SU-DHL-6 (cell line): Measurements from ENCODE around the gene GAB4.
"Not testable (repeated sequence)": the region's sequence is repeated elsewhere in the genome, so short reads cannot be mapped to it uniquely, and the experiment has no call there.

ENCODE experiments used
- H2AFZ ChIP-seq: fragments of 200-600 bp; sonication (generic); 2 replicates; pipeline ENCODE4 v1.6.1; 2014; ENCODE audit warnings: low read depth, mild to moderate bottlenecking, moderate library complexity, mixed read lengths, antibody characterized with exemption, low read length; ENCODE audit not compliant: severe bottlenecking
- H3F3A ChIP-seq: fragments of 200-600 bp; shearing (Covaris generic); 2 replicates; pipeline ENCODE4 v1.6.0; 2016; ENCODE audit warnings: antibody characterized with exemption, mild to moderate bottlenecking; ENCODE audit not compliant: insufficient read depth
- H3K27ac ChIP-seq: fragments of 200-600 bp; sonication (generic); 2 replicates; pipeline ENCODE4 v1.5.1; 2016; ENCODE audit warnings: low read depth, mild to moderate bottlenecking, low read length, moderate library complexity, mixed read lengths
- H3K27me3 ChIP-seq: fragments of 200-600 bp; sonication (generic), shearing (Covaris generic); 2 replicates; pipeline ENCODE4 v1.6.0; 2014; ENCODE audit warnings: mild to moderate bottlenecking, low read length
- H3K36me3 ChIP-seq: fragments of 200-600 bp; sonication (generic); 2 replicates; pipeline ENCODE4 v1.6.1; 2014; ENCODE audit warnings: mild to moderate bottlenecking, low read length, mixed read lengths
- H3K4me2 ChIP-seq: fragments of 300-600, 200-600 bp; shearing (Covaris generic), sonication (generic); 2 replicates; pipeline ENCODE4 v1.6.0; 2014; ENCODE audit warnings: low read length, low read depth, mild to moderate bottlenecking; ENCODE audit not compliant: poor library complexity, severe bottlenecking
- H3K4me3 ChIP-seq: fragments of 200-600 bp; sonication (generic); 2 replicates; pipeline ENCODE4 v1.5.1; 2014; ENCODE audit warnings: antibody characterized with exemption, low read length, mild to moderate bottlenecking, mixed read lengths; ENCODE audit not compliant: insufficient read depth, poor library complexity, severe bottlenecking
- H3K79me2 ChIP-seq: fragments of 200-600 bp; sonication (generic); 2 replicates; pipeline ENCODE4 v1.6.1; 2014; ENCODE audit warnings: mild to moderate bottlenecking, low read length, moderate library complexity; ENCODE audit not compliant: insufficient read depth
- H3K9ac ChIP-seq: fragments of 200-600 bp; sonication (generic); 2 replicates; pipeline ENCODE4 v1.7.0; 2014; ENCODE audit warnings: mild to moderate bottlenecking, low read length
- H3K9me2 ChIP-seq: fragments of 200-600 bp; sonication (generic); replicated peaks from 2 replicates; pipeline ENCODE4 v1.6.1; 2014; ENCODE audit warnings: low read length; ENCODE audit not compliant: insufficient read depth
- H3K9me3 ChIP-seq: fragments of 200-600 bp; sonication (generic); 2 replicates; pipeline ENCODE4 v1.6.1; 2014; ENCODE audit warnings: low read length, mixed read lengths; ENCODE audit not compliant: insufficient read depth
- H4K20me1 ChIP-seq: fragments of 200-600 bp; sonication (generic); 2 replicates; pipeline ENCODE4 v1.6.1; 2014; ENCODE audit warnings: low read depth, mild to moderate bottlenecking, antibody characterized with exemption, low read length, moderate library complexity, mixed read lengths
- CTCF ChIP-seq: fragments of 200-600 bp; sonication (generic); IDR thresholded peaks from one replicate; pipeline ENCODE4 v1.5.1; 2017; ENCODE audit warnings: antibody characterized with exemption, mild to moderate bottlenecking, low read length, moderate library complexity; ENCODE audit not compliant: insufficient read depth, poor library complexity, severe bottlenecking
- EZH2phosphoT487 ChIP-seq: fragments of 200-600 bp; sonication (generic), shearing (Covaris generic); conservative IDR thresholded peaks from 2 replicates; pipeline ENCODE4 v1.6.1; 2018; ENCODE audit warnings: mild to moderate bottlenecking, antibody characterized with exemption, low read length, moderate library complexity, mixed read lengths

Gene GAB4

GRCh38 chr22:16922076-16922475 is 85.9 kb downstream of the GAB4 start:
- peak overlapping the region; percentile 61 for H3K4me2 ChIP-seq
- peak overlapping the region; percentile 32 for H3K4me3 ChIP-seq
- H3K36me3 ChIP-seq, result no peaks in the 10 kb centered on the region

GRCh38 chr22:16917144-16918003 is 90.6 kb downstream of the GAB4 start:
- Histone ChIP-seq H3K9me3 (no peaks in the 10 kb centered on the region), H3K36me3 (no peaks in the 10 kb centered on the region), H3K9me2 (no peaks in the 10 kb centered on the region), H3K4me2 (peak overlapping the region; percentile 29), H3K9ac (no peak overlapping the region), H2AFZ (peak overlapping the region; percentile 26), H3K27ac (no peak overlapping the region), H3K4me3 (no peak overlapping the region), H3K79me2 (no peaks in the 10 kb centered on the region), H3K27me3 (no peaks in the 10 kb centered on the region), H4K20me1 (no peaks in the 10 kb centered on the region), H3F3A (peaks cover 1% of the 10 kb centered on the region; the same call in 1 of the 2 replicates)
- TF ChIP-seq EZH2phosphoT487 (no peak), CTCF (peak; percentile 33)

More at GRCh38 chr22:16922076-16922475, 85.9 kb downstream of the GAB4 start:
- peaks cover 9% of the 10 kb centered on the region; the same call in 1 of the 2 replicates for H3F3A ChIP-seq
- peak overlapping the region; percentile 11; the same call in 1 of the 2 replicates for H3K9ac ChIP-seq
- H3K79me2 ChIP-seq, result no peaks in the 10 kb centered on the region
- H3K27ac ChIP-seq, result peak overlapping the region; percentile 76
- no peaks in the 10 kb centered on the region for H3K9me2 ChIP-seq
- no peak overlapping the region for H2AFZ ChIP-seq
- no peaks in the 10 kb centered on the region for H3K27me3 ChIP-seq
- no peaks in the 10 kb centered on the region for H3K9me3 ChIP-seq
- TF ChIP-seq CTCF, result no peak
- TF ChIP-seq EZH2phosphoT487, result no peak
- no peaks in the 10 kb centered on the region for H4K20me1 ChIP-seq

- H3K27me3 ChIP-seq, result no peaks in the 10 kb centered on the region
- H3K27ac ChIP-seq, result no peak overlapping the region
- H3K9ac ChIP-seq, result no peak overlapping the region
- H3K79me2 ChIP-seq, result no peaks in the 10 kb centered on the region
- H3K9me3 ChIP-seq, result no peaks in the 10 kb centered on the region
- no peaks in the 10 kb centered on the region for H3K36me3 ChIP-seq
- H3K4me2 ChIP-seq, result no peak overlapping the region
- TF ChIP-seq EZH2phosphoT487 (no peak), CTCF (no peak)
- H3F3A ChIP-seq, result no peaks in the 10 kb centered on the region
- H3K9me2 ChIP-seq, result no peaks in the 10 kb centered on the region
- H2AFZ ChIP-seq, result no peak overlapping the region
- no peak overlapping the region for H3K4me3 ChIP-seq
- H4K20me1 ChIP-seq, result no peaks in the 10 kb centered on the region
These were observed 92.3 kb downstream of the GAB4 start for GRCh38 chr22:16915701-16916100.

- peak overlapping the region; percentile 40; the same call in 1 of the 2 replicates for H3K9ac ChIP-seq
- peak overlapping the region; percentile 61 for H3K4me2 ChIP-seq
- H3K27me3 ChIP-seq, H3K9me3 ChIP-seq, H3K9me2 ChIP-seq, H3K36me3 ChIP-seq, H2AFZ ChIP-seq, H3F3A ChIP-seq, H4K20me1 ChIP-seq, H3K79me2 ChIP-seq: not testable (repeated sequence)
- peak overlapping the region; percentile 34 for H3K4me3 ChIP-seq
- H3K27ac ChIP-seq, result peak overlapping the region; percentile 37
These were observed 93.1 kb downstream of the GAB4 start for GRCh38 chr22:16914911-16915310.
